Stimulated activated CD4-positive, alpha-beta T cell treated with anti-CD3 and anti-CD28 coated beads, Interleukin-1b, Interleukin-23, amount 100 ng/mL, for 48 hours (primary cell): Measurements from ENCODE around the gene SMC3.
A peak's percentile ranks its signal among the peaks of the same experiment; 100 is the strongest.
"Not testable (repeated sequence)": the region's sequence is repeated elsewhere in the genome, so short reads cannot be mapped to it uniquely, and the experiment has no call there.

Experiments used
- DNase-seq: peaks from one replicate; pipeline ENCODE4 v3.0.0-alpha.2; 2020

SMC3 gene

DNA sequence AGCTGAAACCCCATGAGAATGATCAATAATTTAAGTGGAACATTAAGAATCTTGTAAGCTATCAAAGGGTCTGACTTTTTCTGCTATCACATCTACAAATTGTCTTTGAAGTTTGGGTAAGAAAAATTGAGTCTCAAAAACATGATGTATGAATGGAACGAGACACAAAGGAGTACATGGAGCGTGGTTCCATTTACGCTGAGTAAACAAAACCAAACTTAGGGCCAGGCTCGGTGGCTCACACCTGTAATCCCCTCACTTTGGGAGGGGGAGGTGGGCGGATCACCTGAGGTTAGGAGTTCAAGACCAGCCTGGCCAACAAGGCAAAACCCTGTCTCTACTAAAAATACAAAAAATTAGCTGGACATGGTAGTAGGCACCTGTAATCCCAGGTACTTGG, 24.3 kb downstream of the SMC3 start:
- no peak for DNase-seq

GRCh38 chr10:110597476-110597875, 30.0 kb downstream of the SMC3 start:
- no peak for DNase-seq

- DNase-seq, result peak; percentile 18
These were observed 33.1 kb downstream of the SMC3 start for GRCh38 chr10:110600487-110601101.

DNA sequence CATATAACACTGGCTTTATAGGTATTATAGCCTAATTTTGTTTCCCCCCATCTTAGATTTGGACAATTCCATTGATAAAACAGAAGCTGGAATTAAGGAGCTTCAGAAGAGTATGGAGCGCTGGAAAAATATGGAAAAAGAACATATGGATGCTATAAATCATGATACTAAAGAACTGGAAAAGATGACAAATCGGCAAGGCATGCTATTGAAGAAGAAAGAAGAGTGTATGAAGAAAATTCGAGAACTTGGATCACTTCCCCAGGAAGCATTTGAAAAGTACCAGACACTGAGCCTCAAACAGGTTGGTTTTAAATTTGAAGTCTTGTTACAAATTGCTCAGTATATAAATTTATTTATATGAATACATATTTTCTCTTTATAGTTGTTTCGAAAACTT, 34.1 kb downstream of the SMC3 start:
- no peak for DNase-seq

GRCh38 chr10:110608087-110608486, 40.6 kb downstream of the SMC3 start:
- no peak for DNase-seq

DNA sequence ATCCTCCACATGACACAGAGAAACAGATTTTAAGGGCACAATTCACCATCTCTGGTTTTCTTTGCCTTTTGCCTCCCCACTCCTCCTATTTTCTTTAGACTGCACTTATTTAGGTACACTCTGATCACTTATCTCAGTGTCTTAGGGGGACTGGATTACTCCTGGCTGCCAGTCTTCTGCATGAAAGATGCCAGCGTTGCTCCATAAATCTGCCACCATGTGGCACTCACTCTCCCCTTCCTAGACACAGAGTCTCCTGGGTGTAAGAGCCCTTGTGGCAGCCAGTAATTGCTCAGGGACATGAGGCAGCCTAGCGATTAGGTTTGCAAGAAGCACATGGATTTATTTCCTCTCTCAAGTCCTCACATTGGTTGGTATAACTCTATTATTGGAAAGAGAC, 42.1 kb downstream of the SMC3 start:
- DNase-seq, result no peak

GRCh38 chr10:110610308-110610774, 42.8 kb downstream of the SMC3 start:
- DNase-seq, result peak; percentile 50

- DNase-seq, result not testable (repeated sequence)
These were observed 43.3 kb downstream of the SMC3 start for GRCh38 chr10:110610781-110611180.

DNA sequence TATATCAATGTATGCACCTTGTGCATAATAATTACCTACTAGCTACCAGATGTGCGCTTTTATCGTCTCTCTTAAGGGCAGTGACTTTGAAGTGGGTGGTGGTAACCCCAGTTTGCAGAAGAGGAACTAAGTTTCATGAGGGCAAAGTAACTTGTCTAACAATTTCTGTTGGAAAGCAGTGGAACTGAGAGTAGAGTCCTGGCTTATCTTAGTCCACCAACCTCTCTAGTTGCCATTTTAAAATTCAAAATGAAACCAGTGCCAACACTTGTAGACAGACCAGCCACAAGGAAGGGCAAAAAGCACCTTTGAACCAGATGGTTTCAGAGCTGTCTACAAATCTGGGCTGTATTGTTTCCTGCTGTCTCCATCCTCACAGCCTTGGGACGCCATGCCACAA, 44.6 kb downstream of the SMC3 start:
- DNase-seq, result no peak

DNA sequence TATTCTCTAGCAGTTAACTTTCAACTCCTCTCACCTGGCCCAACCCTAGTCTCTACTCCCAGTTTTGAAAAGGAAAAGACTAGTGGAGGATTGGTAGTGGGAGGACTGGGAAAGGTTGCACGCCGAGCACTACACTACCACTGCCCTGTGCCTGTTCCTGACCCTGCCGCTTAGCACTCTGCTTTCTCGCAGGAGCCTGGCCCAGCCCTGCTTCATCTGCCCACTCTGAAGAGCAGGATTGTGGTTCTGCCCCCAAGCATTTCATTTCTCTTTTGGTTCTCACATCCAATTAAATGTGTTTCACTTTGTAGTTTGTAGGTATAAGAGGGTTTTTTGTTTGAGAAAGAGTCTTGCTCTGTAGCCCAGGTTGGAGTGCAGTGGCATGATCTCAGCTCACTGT, 45.1 kb downstream of the SMC3 start:
- DNase-seq, result no peak

GRCh38 chr10:110613341-110613995, 46.0 kb downstream of the SMC3 start:
- peak; percentile 66 for DNase-seq

- DNase-seq, result no peak
These were observed 46.6 kb downstream of the SMC3 start for GRCh38 chr10:110613996-110614495.

DNA sequence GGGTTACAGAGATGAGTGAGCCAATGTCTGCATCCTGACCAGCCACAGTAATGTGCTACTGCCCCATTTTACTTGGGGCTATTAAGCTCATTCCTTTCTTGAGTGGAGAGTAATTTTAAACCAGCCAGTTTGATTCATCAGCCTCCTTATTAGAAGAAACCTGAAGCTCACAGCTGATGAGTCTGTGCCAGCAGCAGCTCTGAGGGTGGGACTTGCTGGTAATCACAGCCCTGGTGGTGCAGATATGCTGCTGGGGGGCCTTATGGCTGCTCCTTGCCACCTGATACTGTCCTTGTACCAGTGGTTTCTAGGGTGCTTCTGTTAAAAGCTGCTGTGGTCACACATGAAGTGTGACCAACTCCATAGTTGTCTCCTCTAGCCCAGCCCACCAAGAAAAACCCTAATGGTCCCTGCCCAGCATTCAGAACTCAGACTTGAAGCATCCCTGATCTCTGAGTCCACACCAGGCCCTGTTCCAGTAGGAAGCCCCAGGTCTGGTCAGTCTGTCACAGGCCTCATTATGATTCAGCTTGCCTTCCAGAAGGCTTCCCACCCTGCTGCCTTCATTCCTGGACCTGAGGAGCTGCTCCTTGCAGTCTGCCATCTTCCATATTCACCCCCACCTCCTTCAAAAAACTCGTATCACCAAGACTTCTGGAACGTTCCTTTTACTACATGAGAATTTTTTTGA, 47.7 kb downstream of the SMC3 start:
- DNase-seq, result no peak

- DNase-seq, result no peak
These were observed 49.1 kb downstream of the SMC3 start for GRCh38 chr10:110616493-110617033.

- DNase-seq, result peak; percentile 17
These were observed 50.1 kb downstream of the SMC3 start for GRCh38 chr10:110617425-110618229.

- DNase-seq, result peak; percentile 55
These were observed 50.7 kb downstream of the SMC3 start for GRCh38 chr10:110618230-110618610.

- DNase-seq, result no peak
These were observed 52.3 kb downstream of the SMC3 start for GRCh38 chr10:110619514-110620397.

GRCh38 chr10:110620398-110620719, 52.9 kb downstream of the SMC3 start:
- no peak for DNase-seq

GRCh38 chr10:110623316-110623715, 55.8 kb downstream of the SMC3 start:
- not testable (repeated sequence) for DNase-seq

GRCh38 chr10:110625356-110625894, 57.9 kb downstream of the SMC3 start:
- DNase-seq, result no peak
